ENCODE results near the gene AGMAT. TPM values are rescaled to one million over a fixed set of nuclear protein-coding genes. Genes with fewer than 3 reads are reported as not detected.

The AGMAT gene
- total RNA-seq, 1 donor from 2014 or later, result 0.86 TPM

DNA sequence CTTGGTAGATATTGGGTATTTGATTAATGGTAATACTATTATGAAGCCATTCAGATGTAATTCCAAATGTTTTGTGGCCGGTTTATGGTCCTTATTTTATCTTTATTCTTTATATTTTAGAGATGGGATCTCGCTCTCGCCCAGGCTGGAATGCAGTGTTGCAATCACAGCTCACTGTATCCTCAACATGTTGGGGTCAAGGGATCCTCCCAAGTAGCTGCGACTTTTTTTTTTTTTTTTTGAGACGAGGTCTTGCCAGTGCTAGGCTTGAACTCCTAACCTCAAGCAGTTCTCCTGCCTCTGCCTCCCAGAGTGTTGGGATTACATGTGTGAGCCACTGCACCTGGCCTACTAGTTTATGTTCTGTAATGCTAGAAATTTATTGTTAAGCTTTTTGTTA lies 37.1 kb upstream of the AGMAT start:
- H3K4me1 Mint-ChIP-seq, result peaks cover 21% of the 10 kb centered on the region
- Histone ChIP-seq H3K4me1 (peaks cover 12% of the 10 kb centered on the region), H3K27ac (no peak overlapping the region), H3K9ac (no peak overlapping the region), H2AFZ (replicated peaks) (no peak overlapping the region), H3K9me3 (ENCODE audit: low read depth) (no peaks in the 10 kb centered on the region), H3K79me2 (ENCODE audit: low read depth) (peaks cover 95% of the 10 kb centered on the region), H3K27me3 (no peaks in the 10 kb centered on the region), H3K4me3 (no peak overlapping the region), H3K4me2 (no peak overlapping the region), H3F3A (ENCODE audit: low read depth) (peaks cover 13% of the 10 kb centered on the region), H3K36me3 (no peaks in the 10 kb centered on the region), H4K20me1 (ENCODE audit: low read depth) (peaks cover 67% of the 10 kb centered on the region)
- H3K36me3 Mint-ChIP-seq, result no peaks in the 10 kb centered on the region
- TF ChIP-seq, protein P1, sequence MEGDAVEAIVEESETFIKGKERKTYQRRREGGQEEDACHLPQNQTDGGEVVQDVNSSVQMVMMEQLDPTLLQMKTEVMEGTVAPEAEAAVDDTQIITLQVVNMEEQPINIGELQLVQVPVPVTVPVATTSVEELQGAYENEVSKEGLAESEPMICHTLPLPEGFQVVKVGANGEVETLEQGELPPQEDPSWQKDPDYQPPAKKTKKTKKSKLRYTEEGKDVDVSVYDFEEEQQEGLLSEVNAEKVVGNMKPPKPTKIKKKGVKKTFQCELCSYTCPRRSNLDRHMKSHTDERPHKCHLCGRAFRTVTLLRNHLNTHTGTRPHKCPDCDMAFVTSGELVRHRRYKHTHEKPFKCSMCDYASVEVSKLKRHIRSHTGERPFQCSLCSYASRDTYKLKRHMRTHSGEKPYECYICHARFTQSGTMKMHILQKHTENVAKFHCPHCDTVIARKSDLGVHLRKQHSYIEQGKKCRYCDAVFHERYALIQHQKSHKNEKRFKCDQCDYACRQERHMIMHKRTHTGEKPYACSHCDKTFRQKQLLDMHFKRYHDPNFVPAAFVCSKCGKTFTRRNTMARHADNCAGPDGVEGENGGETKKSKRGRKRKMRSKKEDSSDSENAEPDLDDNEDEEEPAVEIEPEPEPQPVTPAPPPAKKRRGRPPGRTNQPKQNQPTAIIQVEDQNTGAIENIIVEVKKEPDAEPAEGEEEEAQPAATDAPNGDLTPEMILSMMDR (IDR thresholded peaks at IDR 0.05), result no peak
- TF ChIP-seq EZH2 (IDR thresholded peaks at IDR 0.05) (no peak), EZH2phosphoT487 (IDR thresholded peaks at IDR 0.05) (no peak)
- no peaks in the 10 kb centered on the region for H3K9me3 Mint-ChIP-seq
- no peak overlapping the region for H3K27ac Mint-ChIP-seq
- no peak for DNase-seq (ENCODE audit: low spot score)
- H3K27me3 Mint-ChIP-seq (ENCODE audit: insufficient read depth, low read depth), result peaks cover 1% of the 10 kb centered on the region
- H3K4me3 Mint-ChIP-seq, result no peak overlapping the region

DNA sequence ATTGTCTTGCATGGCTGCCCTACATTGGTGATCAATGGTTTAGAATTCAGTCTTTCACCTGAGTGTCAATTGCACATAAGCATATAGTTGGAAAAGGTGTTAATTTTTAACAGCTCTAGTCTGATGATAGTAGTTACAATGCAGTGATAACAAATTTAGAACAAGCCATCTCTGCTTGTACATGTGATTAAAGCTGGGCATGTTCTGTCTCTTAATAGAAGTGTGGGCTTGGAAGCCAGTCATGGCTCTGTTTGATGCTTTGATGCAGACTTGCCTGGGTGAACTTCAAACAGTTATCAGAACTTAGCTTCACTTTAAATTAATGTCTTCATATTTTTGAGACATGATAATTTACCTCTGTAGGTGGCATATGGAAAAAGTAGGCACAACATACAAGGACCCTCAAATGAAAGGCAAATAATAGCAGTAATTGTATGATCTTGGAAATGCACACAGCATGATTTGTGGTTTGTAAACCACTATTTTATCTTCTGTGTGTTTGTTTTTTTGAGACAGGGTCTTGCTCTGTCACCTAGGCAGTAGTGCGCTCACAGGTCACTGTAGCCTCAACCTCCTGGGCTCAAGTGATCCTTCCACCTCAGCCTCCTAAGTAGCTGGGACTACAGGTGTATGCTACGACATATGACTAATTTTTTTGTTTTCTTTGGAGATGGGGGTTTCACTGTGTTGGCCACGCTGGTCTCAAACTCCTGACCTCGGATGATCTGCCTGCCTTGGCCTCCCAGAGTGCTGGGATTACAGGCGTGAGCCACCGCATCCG lies 36.2 kb upstream of the AGMAT start:
- no peak overlapping the region for H3K4me3 Mint-ChIP-seq
- H3K27me3 Mint-ChIP-seq (ENCODE audit: insufficient read depth, low read depth), result peaks cover 7% of the 10 kb centered on the region
- peaks cover 28% of the 10 kb centered on the region for H3K4me1 Mint-ChIP-seq
- peaks cover 18% of the 10 kb centered on the region for H3K4me1 ChIP-seq
- no peaks in the 10 kb centered on the region for H3K9me3 ChIP-seq (ENCODE audit: low read depth)
- no peak overlapping the region for H3K9ac ChIP-seq
- no peak overlapping the region for H3K27ac ChIP-seq
- peaks cover 21% of the 10 kb centered on the region for H3F3A ChIP-seq (ENCODE audit: low read depth)
- H3K36me3 Mint-ChIP-seq, result no peaks in the 10 kb centered on the region
- no peak overlapping the region for H3K4me2 ChIP-seq
- no peak overlapping the region for H3K27ac Mint-ChIP-seq
- no peak for DNase-seq (ENCODE audit: low spot score)
- no peak for TF ChIP-seq EZH2phosphoT487 (IDR thresholded peaks at IDR 0.05)
- no peak for TF ChIP-seq EZH2 (IDR thresholded peaks at IDR 0.05)
- TF ChIP-seq, protein P1 (IDR thresholded peaks at IDR 0.05), result no peak
- H3K4me3 ChIP-seq, result no peak overlapping the region
- H3K79me2 ChIP-seq (ENCODE audit: low read depth), result peaks cover 86% of the 10 kb centered on the region
- H4K20me1 ChIP-seq (ENCODE audit: low read depth), result peaks cover 60% of the 10 kb centered on the region
- no peaks in the 10 kb centered on the region for H3K27me3 ChIP-seq
- H3K9me3 Mint-ChIP-seq, result no peaks in the 10 kb centered on the region
- H3K36me3 ChIP-seq, result no peaks in the 10 kb centered on the region
- H2AFZ ChIP-seq (replicated peaks), result no peak overlapping the region

DNA sequence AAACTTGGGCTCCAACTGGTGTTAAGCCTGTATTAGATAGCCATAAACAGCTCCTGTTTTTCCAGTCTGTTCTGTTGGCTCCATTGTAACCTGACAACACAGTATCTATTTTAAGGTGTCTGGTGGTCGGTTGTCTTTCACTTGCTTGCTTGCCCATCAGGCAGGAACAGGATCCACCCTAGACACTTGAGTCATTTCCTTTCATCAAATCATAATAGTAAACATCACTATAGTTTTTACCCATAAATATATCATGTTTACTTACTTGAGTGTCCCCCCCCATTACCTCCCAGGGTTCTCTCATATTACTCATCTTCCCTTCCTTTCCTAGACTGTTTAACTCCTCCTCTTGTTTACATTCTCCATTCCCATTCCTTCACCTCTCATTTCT lies 35.3 kb upstream of the AGMAT start:
- Mint-ChIP-seq H3K36me3 (no peaks in the 10 kb centered on the region), H3K4me1 (peaks cover 33% of the 10 kb centered on the region), H3K4me3 (peak overlapping the region; percentile 5), H3K9me3 (no peaks in the 10 kb centered on the region), H3K27ac (no peak overlapping the region), H3K27me3 (ENCODE audit: insufficient read depth, low read depth) (peaks cover 10% of the 10 kb centered on the region)
- H2AFZ ChIP-seq (replicated peaks), result no peak overlapping the region
- H3K79me2 ChIP-seq (ENCODE audit: low read depth), result peaks cover 77% of the 10 kb centered on the region
- peaks cover 21% of the 10 kb centered on the region for H3F3A ChIP-seq (ENCODE audit: low read depth)
- peak overlapping the region; percentile 84 for H3K4me3 ChIP-seq
- no peaks in the 10 kb centered on the region for H3K27me3 ChIP-seq
- H3K36me3 ChIP-seq, result no peaks in the 10 kb centered on the region
- no peak overlapping the region for H3K27ac ChIP-seq
- H3K4me1 ChIP-seq, result peaks cover 18% of the 10 kb centered on the region
- no peak overlapping the region for H3K9ac ChIP-seq
- no peak overlapping the region for H3K4me2 ChIP-seq
- TF ChIP-seq EZH2phosphoT487 (IDR thresholded peaks at IDR 0.05), result no peak
- no peak for TF ChIP-seq EZH2 (IDR thresholded peaks at IDR 0.05)
- no peak for DNase-seq (ENCODE audit: low spot score)
- peaks cover 51% of the 10 kb centered on the region for H4K20me1 ChIP-seq (ENCODE audit: low read depth)
- H3K9me3 ChIP-seq (ENCODE audit: low read depth), result no peaks in the 10 kb centered on the region

Data from neural progenitor cell (in vitro differentiated cells).